ENCODE measurements around the gene AAMP. TPM values are rescaled to one million over a fixed set of nuclear protein-coding genes. Genes with fewer than 3 reads are reported as not detected.
A peak's percentile ranks its signal among the peaks of the same experiment; 100 is the strongest.

The AAMP gene
- total RNA-seq, 2 donors from 2014 or later, result 61.5 to 114 TPM

DNA sequence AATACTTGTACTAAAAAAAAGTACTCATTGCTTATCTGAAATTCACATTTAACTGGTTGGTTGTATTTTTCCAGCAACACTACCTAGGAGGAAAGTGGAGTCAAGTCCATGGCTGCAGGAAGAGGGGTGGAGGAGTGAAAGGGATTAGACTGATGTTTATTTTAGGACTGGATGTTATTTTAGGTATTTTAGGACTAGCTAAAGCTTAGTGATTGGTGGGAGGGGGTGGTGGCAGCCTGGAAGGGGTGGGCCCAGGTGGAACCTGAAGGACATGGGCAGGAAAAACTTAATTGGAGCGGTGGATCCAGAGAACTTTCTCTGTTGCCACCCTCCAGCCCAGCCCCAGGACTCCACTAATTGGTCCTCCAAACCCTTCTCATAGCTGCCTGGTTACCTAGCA, 26.3 kb upstream of the AAMP start:
- no peaks in the 10 kb centered on the region for H3K36me3 ChIP-seq (replicated peaks in 1 of 2; ENCODE audit: insufficient read depth in 1 of 2, low read depth in 2 of 2)
- H3K4me3 ChIP-seq, result no peak overlapping the region
- no peaks in the 10 kb centered on the region for H3K9me3 ChIP-seq
- TF ChIP-seq CTCF (IDR thresholded peaks at IDR 0.05), result no peak
- no peak for TF ChIP-seq POLR2A (IDR thresholded peaks at IDR 0.05)
- ATAC-seq (no peak), DNase-seq (no peak)
- no peaks in the 10 kb centered on the region for H3K27me3 ChIP-seq
- intact Hi-C loops (cut with DNase I), result no loop called here
- peaks cover 68% of the 10 kb centered on the region for H3K4me1 ChIP-seq
- 73 to 88% methylated on average over 1 of the region's 1 CpG for WGBS, 2 donors
- H3K27ac ChIP-seq, result peak overlapping the region; percentile 32 to 99 (median 98)

GRCh38 chr2:218295029-218295428, 25.1 kb upstream of the AAMP start:
- no peaks in the 10 kb centered on the region for H3K36me3 ChIP-seq (replicated peaks in 1 of 2; ENCODE audit: insufficient read depth in 1 of 2, low read depth in 2 of 2)
- WGBS, 2 donors, result 8 to 28% methylated on average over 7 of the region's 7 CpGs
- peak; percentile 51 for ATAC-seq
- intact Hi-C loops (cut with DNase I), result no loop called here
- TF ChIP-seq POLR2A (IDR thresholded peaks at IDR 0.05), result peak in 2 of 3 donors; percentile 81 to 86
- peak in 1 of 7 experiments; percentile 2 for TF ChIP-seq CTCF (IDR thresholded peaks at IDR 0.05)
- H3K9me3 ChIP-seq, result no peaks in the 10 kb centered on the region
- DNase-seq, result peak; percentile 58 to 84 (median 66)
- peaks cover 77% of the 10 kb centered on the region for H3K4me1 ChIP-seq
- peak overlapping the region; percentile 97 to 99 (median 98) for H3K27ac ChIP-seq
- no peak overlapping the region for H3K4me3 ChIP-seq
- H3K27me3 ChIP-seq, result no peaks in the 10 kb centered on the region

GRCh38 chr2:218294430-218295022, 24.6 kb upstream of the AAMP start:
- H3K36me3 ChIP-seq (replicated peaks in 1 of 2; ENCODE audit: insufficient read depth in 1 of 2, low read depth in 2 of 2), result no peaks in the 10 kb centered on the region
- H3K4me3 ChIP-seq, result no peak overlapping the region
- no peaks in the 10 kb centered on the region for H3K27me3 ChIP-seq
- H3K27ac ChIP-seq, result peak overlapping the region; percentile 97 to 99 (median 98)
- H3K4me1 ChIP-seq, result peaks cover 82% of the 10 kb centered on the region
- peak; percentile 53 to 69 (median 62) for DNase-seq
- intact Hi-C loops (cut with DNase I), result no loop called here
- ATAC-seq, result peak; percentile 10
- 22 to 27% methylated on average over 5 of the region's 5 CpGs for WGBS, 2 donors
- TF ChIP-seq CTCF (IDR thresholded peaks at IDR 0.05) (no peak), POLR2A (IDR thresholded peaks at IDR 0.05) (no peak)
- H3K9me3 ChIP-seq, result no peaks in the 10 kb centered on the region

- H3K27ac ChIP-seq, result peak overlapping the region; percentile 97 to 99 (median 98)
- DNase-seq (peak in 1 of 4 donors; percentile 41), ATAC-seq (no peak)
- 33 to 34% methylated on average over 5 of the region's 5 CpGs for WGBS, 2 donors
- H3K4me3 ChIP-seq, result no peak overlapping the region
- H3K9me3 ChIP-seq, result no peaks in the 10 kb centered on the region
- no peaks in the 10 kb centered on the region for H3K27me3 ChIP-seq
- peaks cover 89% of the 10 kb centered on the region for H3K4me1 ChIP-seq
- intact Hi-C loops (cut with DNase I), result no loop called here
- no peaks in the 10 kb centered on the region for H3K36me3 ChIP-seq (replicated peaks in 1 of 2; ENCODE audit: insufficient read depth in 1 of 2, low read depth in 2 of 2)
- TF ChIP-seq CTCF (IDR thresholded peaks at IDR 0.05), result peak in 1 of 7 experiments; percentile 2
- TF ChIP-seq POLR2A (IDR thresholded peaks at IDR 0.05), result no peak
Measured at GRCh38 chr2:218293715-218294429, 23.9 kb upstream of the AAMP start.
